HEK293T (cell line): ENCODE results near the gene MGRN1.

Source experiments
- CTCF ChIA-PET: fragments of 350-600 bp; formaldehyde crosslinking; extraction: SDS; loops from one replicate; lab custom pipeline; 2021; ENCODE audit warnings: antibody characterized with exemption, inconsistent platforms; lab: Yijun Ruan, JAX
- POLR2A ChIA-PET: fragments of 350-600 bp; formaldehyde crosslinking; extraction: SDS; loops from one replicate; lab custom pipeline; 2020; ENCODE audit warnings: antibody characterized with exemption, inconsistent platforms; lab: Yijun Ruan, JAX
- DNase-seq: peaks from one replicate; pipeline ENCODE4 v3.0.0; 2012; ENCODE audit warnings: mixed read lengths; ENCODE audit errors: extremely low spot score
- ARNT ChIP-seq: fragments of 450-650 bp; IDR thresholded peaks from 2 replicates; pipeline ENCODE4 v1.6.1; 2017; ENCODE audit warnings: mild to moderate bottlenecking
- BHLHE40 ChIP-seq: fragments of 450-650 bp; IDR thresholded peaks from 2 replicates; pipeline ENCODE4 v1.6.1; 2016; ENCODE audit warnings: mild to moderate bottlenecking, moderate library complexity, borderline replicate concordance
- CTBP1 ChIP-seq: fragments of 450-650 bp; IDR thresholded peaks from 2 replicates; pipeline ENCODE4 v1.6.1; 2016; ENCODE audit warnings: borderline replicate concordance
- ELF4 ChIP-seq: fragments of 450-650 bp; IDR thresholded peaks from 2 replicates; pipeline ENCODE4 v1.6.1; 2017; ENCODE audit warnings: antibody characterized with exemption
- FOXA1 ChIP-seq: fragments of 450-650 bp; IDR thresholded peaks from 2 replicates; pipeline ENCODE4 v1.6.1; 2016; ENCODE audit warnings: mild to moderate bottlenecking
- FOXK2 ChIP-seq: fragments of 450-650 bp; IDR thresholded peaks from 2 replicates; pipeline ENCODE4 v1.6.1; 2016; ENCODE audit warnings: mild to moderate bottlenecking
- FOXM1 ChIP-seq: fragments of 450-650 bp; IDR thresholded peaks from 2 replicates; pipeline ENCODE4 v1.6.1; 2017; ENCODE audit warnings: mild to moderate bottlenecking, borderline replicate concordance
- HDGF ChIP-seq: fragments of 450-650 bp; IDR thresholded peaks from 2 replicates; pipeline ENCODE4 v1.6.1; 2017; ENCODE audit warnings: antibody characterized with exemption, borderline replicate concordance
- L3MBTL2 ChIP-seq: fragments of 450-650 bp; conservative IDR thresholded peaks from 2 replicates; pipeline ENCODE4 v1.6.1; 2016; ENCODE audit warnings: mild to moderate bottlenecking
- LEF1 ChIP-seq: fragments of 450-650 bp; IDR thresholded peaks from 2 replicates; pipeline ENCODE4 v1.6.1; 2017; ENCODE audit warnings: mild to moderate bottlenecking, borderline replicate concordance
- NFRKB ChIP-seq: fragments of 450-650 bp; IDR thresholded peaks from 2 replicates; pipeline ENCODE4 v1.6.1; 2016; ENCODE audit warnings: mild to moderate bottlenecking, moderate library complexity
- PKNOX1 ChIP-seq: fragments of 450-650 bp; IDR thresholded peaks from 2 replicates; pipeline ENCODE4 v1.6.1; 2016
- SP1 ChIP-seq: fragments of 450-650 bp; IDR thresholded peaks from 2 replicates; pipeline ENCODE4 v1.6.1; 2017
- SUZ12 ChIP-seq: fragments of 450-650 bp; IDR thresholded peaks from 2 replicates; pipeline ENCODE4 v1.6.1; 2016; ENCODE audit warnings: mild to moderate bottlenecking
- TARDBP ChIP-seq: fragments of 450-650 bp; IDR thresholded peaks from 2 replicates; pipeline ENCODE4 v1.6.1; 2016
- ZNF384 ChIP-seq: fragments of 450-650 bp; IDR thresholded peaks from 2 replicates; pipeline ENCODE4 v1.6.1; 2016

The MGRN1 gene

GRCh38 chr16:4664538-4665418, 40.2 kb downstream of the MGRN1 start:
- DNase-seq = no peak
- ChIA-PET CTCF (no interaction called here), POLR2A (no interaction called here)
- TF ChIP-seq L3MBTL2 (no peak), TARDBP (no peak), CTBP1 (no peak)

- no peak for DNase-seq
- no peak for TF ChIP-seq ARNT
- no peak for TF ChIP-seq LEF1
- TF ChIP-seq L3MBTL2 = no peak
- no peak for TF ChIP-seq PKNOX1
- no peak for TF ChIP-seq ZNF384
- TF ChIP-seq SUZ12 = no peak
- TF ChIP-seq NFRKB = no peak
- no peak for TF ChIP-seq SP1
- no peak for TF ChIP-seq FOXK2
- TF ChIP-seq CTBP1 = no peak
- TF ChIP-seq FOXA1 = no peak
- no peak for TF ChIP-seq HDGF
- no peak for TF ChIP-seq BHLHE40
- TF ChIP-seq FOXM1 = no peak
- no peak for TF ChIP-seq TARDBP
- POLR2A ChIA-PET = no interaction called here
- CTCF ChIA-PET = no interaction called here
Measured at GRCh38 chr16:4666537-4667202, 42.0 kb downstream of the MGRN1 start.

GRCh38 chr16:4667203-4667963, 42.8 kb downstream of the MGRN1 start:
- no peak for DNase-seq
- CTCF ChIA-PET = no interaction called here
- TF ChIP-seq PKNOX1 (no peak), TARDBP (no peak), NFRKB (no peak), FOXK2 (no peak), SP1 (no peak)
- POLR2A ChIA-PET = no interaction called here

- ChIA-PET CTCF (no interaction called here), POLR2A (no interaction called here)
- DNase-seq = no peak
- no peak for TF ChIP-seq ARNT
Measured at GRCh38 chr16:4668313-4668960, 43.8 kb downstream of the MGRN1 start.

- TF ChIP-seq ARNT (no peak), ELF4 (no peak), HDGF (no peak), ZNF384 (no peak)
- DNase-seq = no peak
- ChIA-PET CTCF (no interaction called here), POLR2A (no interaction called here)
Measured at GRCh38 chr16:4673387-4674046, 48.9 kb downstream of the MGRN1 start.

GRCh38 chr16:4674926-4675530, 50.4 kb downstream of the MGRN1 start:
- DNase-seq = no peak
- ChIA-PET CTCF (no interaction called here), POLR2A (no interaction called here)
- TF ChIP-seq HDGF = no peak
- TF ChIP-seq BHLHE40 = no peak
- TF ChIP-seq ELF4 = no peak
- TF ChIP-seq FOXA1 = no peak
- TF ChIP-seq L3MBTL2 = no peak
- TF ChIP-seq FOXK2 = no peak
- no peak for TF ChIP-seq ZNF384
- TF ChIP-seq ARNT = no peak
- no peak for TF ChIP-seq SUZ12
- TF ChIP-seq PKNOX1 = no peak
- no peak for TF ChIP-seq NFRKB
- no peak for TF ChIP-seq FOXM1
- TF ChIP-seq SP1 = no peak
- no peak for TF ChIP-seq TARDBP
- TF ChIP-seq CTBP1 = no peak
- no peak for TF ChIP-seq LEF1
